K562 (cell line): Measurements from ENCODE around the gene OR56B4. TPM values are rescaled to one million over a fixed set of nuclear protein-coding genes. Genes with fewer than 3 reads are reported as not detected.
A peak's percentile ranks its signal among the peaks of the same experiment; 100 is the strongest.
"Not testable (repeated sequence)": the region's sequence is repeated elsewhere in the genome, so short reads cannot be mapped to it uniquely, and the experiment has no call there.

Experiments
- ATAC-seq: fragments of 200-7000 bp; cut with Tn5 transposase; 3 replicates; pipeline ENCODE4 v1.9.1; 2020; ENCODE audit warnings: moderate library complexity
- BruUV-seq: library from RNA; stranded (reverse); fragments of 400-500 nt; replicated peaks from 2 replicates; lab custom pipeline; 2021; lab: Mats Ljungman, UMichigan
- CTCF ChIA-PET: fragments of 300-600 bp; formaldehyde crosslinking; extraction: SDS; loops from one replicate; lab custom pipeline; 2021; ENCODE audit warnings: low intra/inter-chr PET ratio; lab: Yijun Ruan, JAX
- POLR2A ChIA-PET: fragments of 300-600, 350-650 bp; sonication (Branson Sonifier 250); formaldehyde crosslinking; extraction: SDS; loops from one replicate; lab custom pipeline; 2021; ENCODE audit warnings: antibody characterized with exemption, inconsistent platforms; lab: Yijun Ruan, JAX
- DNase-seq, 4 experiments: peaks; one replicate each; pipeline versions ENCODE4 v3.0.0 to v3.0.0-alpha.2; 2011 to 2018; ENCODE audit warnings: low spot score in 3 of 4, mixed read lengths in 3 of 4; ENCODE audit errors: extremely low read depth in 1 of 4
- FAIRE-seq: peaks from 2 replicates; lab custom pipeline; 2011; peaks lifted over from hg19 to GRCh38; lab: Jason Lieb, UNC
- H2AFZ ChIP-seq: 2 replicates; pipeline ENCODE4 v1.6.0; 2011; ENCODE audit warnings: low read depth, low read length, control low read depth, inconsistent platforms
- H3K27ac ChIP-seq: fragments of 200-600 bp; 3 replicates; pipeline ENCODE4 v1.8.0; 2011; ENCODE audit warnings: low read depth, mild to moderate bottlenecking, control low read depth, inconsistent platforms, low read length, moderate library complexity, mixed read lengths; ENCODE audit errors: extremely low read depth
- H3K27me3 ChIP-seq, 2 experiments: fragments of 300-600 bp in 1 of 2; 2 replicates in 1 of 2; 3 replicates in 1 of 2; pipeline versions ENCODE4 v1.6.0 to v1.8.0; 2011; ENCODE audit warnings: inconsistent platforms in 2 of 2, low read length in 2 of 2, mild to moderate bottlenecking in 1 of 2, mixed read lengths in 1 of 2, moderate library complexity in 1 of 2; ENCODE audit not compliant: control insufficient read depth in 2 of 2, insufficient read depth in 2 of 2
- H3K36me3 ChIP-seq: fragments of 300-600 bp; 3 replicates; pipeline ENCODE4 v1.8.0; 2011; ENCODE audit warnings: mild to moderate bottlenecking, low read length, inconsistent platforms; ENCODE audit not compliant: control insufficient read depth, insufficient read depth
- H3K4me1 ChIP-seq, 2 experiments: fragments of 200-600 bp in 1 of 2; replicated peaks in 1 of 2; 2 replicates in 1 of 2; 3 replicates in 1 of 2; pipeline versions ENCODE4 v1.5.1 to v1.8.0; 2011; ENCODE audit warnings: inconsistent platforms in 2 of 2, low read length in 2 of 2, mild to moderate bottlenecking in 1 of 2, mixed read lengths in 1 of 2, moderate library complexity in 1 of 2; ENCODE audit not compliant: control insufficient read depth in 2 of 2, insufficient read depth in 2 of 2
- H3K4me2 ChIP-seq: 2 replicates; pipeline ENCODE4 v1.6.1; 2011; ENCODE audit warnings: low read length, control low read depth, inconsistent platforms, mixed read lengths; ENCODE audit not compliant: insufficient read depth
- H3K4me3 ChIP-seq: fragments of 200-600 bp; sonication (generic), shearing (Covaris generic); 2 replicates; pipeline ENCODE4 v1.5.1; 2016; ENCODE audit warnings: control low read depth, inconsistent platforms
- H3K79me2 ChIP-seq: fragments of 200-600 bp; 3 replicates; pipeline ENCODE4 v1.8.0; 2011; ENCODE audit warnings: low read length, inconsistent platforms; ENCODE audit not compliant: control insufficient read depth, insufficient read depth
- H3K9ac ChIP-seq, 2 experiments: 2 replicates each; pipeline versions ENCODE4 v1.6.0 to v1.6.1; 2011; ENCODE audit warnings: low read depth in 2 of 2, low read length in 2 of 2, control low read depth in 1 of 2, inconsistent platforms in 1 of 2, mild to moderate bottlenecking in 1 of 2, mixed read lengths in 1 of 2; ENCODE audit not compliant: insufficient read depth in 1 of 2
- H3K9me1 ChIP-seq: one replicate; pipeline ENCODE4 v1.6.0; 2011; ENCODE audit warnings: inconsistent platforms, mild to moderate bottlenecking, low read length, moderate library complexity; ENCODE audit not compliant: control insufficient read depth, insufficient read depth
- H3K9me3 ChIP-seq: replicated peaks from 2 replicates; pipeline ENCODE4 v1.5.1; 2011; ENCODE audit warnings: low read depth, low read length, inconsistent platforms; ENCODE audit not compliant: control insufficient read depth, insufficient read depth
- H4K20me1 ChIP-seq: replicated peaks from 2 replicates; pipeline ENCODE4 v1.6.1; 2011; ENCODE audit warnings: low read length, inconsistent platforms, mixed read lengths; ENCODE audit not compliant: control insufficient read depth, insufficient read depth
- CBX5 ChIP-seq: IDR thresholded peaks from 2 replicates; pipeline ENCODE4 v1.6.1; 2014; ENCODE audit warnings: low read depth, borderline replicate concordance
- CTCF ChIP-seq, 3 experiments: IDR thresholded peaks in 2 of 3; conservative IDR thresholded peaks in 1 of 3; 2 replicates each; pipeline ENCODE4 v1.5.1; 2011 to 2012; ENCODE audit warnings: low read length in 3 of 3, mild to moderate bottlenecking in 3 of 3, control low read depth in 2 of 3, improper control_type of control experiment in 1 of 3, inconsistent platforms in 1 of 3, low read depth in 1 of 3, mixed read lengths in 1 of 3, moderate library complexity in 1 of 3; ENCODE audit not compliant: insufficient read depth in 2 of 3
- ETV1 ChIP-seq: fragments of 450-650 bp; conservative IDR thresholded peaks from 2 replicates; pipeline ENCODE4 v1.6.1; 2016; ENCODE audit warnings: missing genetic modification characterization, control low read depth, low read depth, missing compliant biosample characterization
- SOX6 ChIP-seq: fragments of 450-650 bp; IDR thresholded peaks from 2 replicates; pipeline ENCODE4 v1.6.1; 2014; ENCODE audit warnings: mild to moderate bottlenecking
- TSC22D4 ChIP-seq: fragments of 450-650 bp; IDR thresholded peaks from 2 replicates; pipeline ENCODE4 v1.6.1; 2016; ENCODE audit warnings: missing genetic modification characterization, missing biosample characterization, control low read depth
- WGBS: fragments of 100-300 bp; shearing (Covaris generic); methylation state at CpG from one replicate; pipeline ENCODE4 v1.1.6; 2016; ENCODE audit warnings: low coverage, mixed read lengths; ENCODE audit not compliant: insufficient coverage; ENCODE audit errors: missing lambda C conversion rate; 5-methylcytosine and 5-hydroxymethylcytosine counted together
- in situ Hi-C: fragments of 300-500 bp; cut with MboI; formaldehyde crosslinking; loops from 4 replicates; pipeline ENCODE4 v1.15.0; 2018; ENCODE audit warnings: inconsistent platforms, mixed read lengths
- intact Hi-C: fragments of 100-400 bp; cut with micrococcal nuclease; formaldehyde crosslinking; loops from 2 replicates; pipeline ENCODE4 v1.14.2; 2022
- polyA plus RNA-seq, 8 experiments: library from polyadenylated mRNA; depleted of rRNA in 4 of 8; stranded (reverse) in 5 of 8; unstranded in 3 of 8; fragments of >200 nt; fragmentation: Nextera tagmentation in 2 of 8; fragmentation: Illumina TruSeq in 1 of 8; extraction: Ambion mirVana in 2 of 8; extraction: Trizol in 1 of 8; gene quantifications; 2 replicates each; pipeline versions ENCODE4 v1.2.1 to v1.2.3, GENCODE V29; 2011 to 2014; ENCODE audit warnings: inconsistent platforms in 1 of 8, missing spikeins in 1 of 8
- total RNA-seq, 7 experiments: library from RNA; depleted of rRNA in 6 of 7; stranded (reverse); fragments of >200 nt in 6 of 7; fragmentation: Illumina TruSeq in 2 of 7; extraction: Trizol in 2 of 7; gene quantifications; 2 replicates each; pipeline versions ENCODE4 v1.2.1 to v1.2.3, GENCODE V29; 2011 to 2021; ENCODE audit warnings: low replicate concordance in 1 of 7

The OR56B4 gene
- total and polyA plus RNA-seq, 9 of the 15 experiments (the other 6 are each of a cell fraction or from before 2014, with no cell fraction given): 0.07 TPM; not detected in 8

GRCh38 chr11:6076443-6076842 is 31.0 kb upstream of the OR56B4 start:
- H3K36me3 ChIP-seq, intact Hi-C loops, FAIRE-seq, H3K4me1 ChIP-seq, POLR2A ChIA-PET, ATAC-seq, H3K27me3 ChIP-seq, DNase-seq, H4K20me1 ChIP-seq, H3K9me1 ChIP-seq, CTCF ChIA-PET, BruUV-seq, H3K9me3 ChIP-seq, H3K4me2 ChIP-seq, in situ Hi-C loops, H3K9ac ChIP-seq, H3K79me2 ChIP-seq, H3K4me3 ChIP-seq, H3K27ac ChIP-seq, H2AFZ ChIP-seq: not testable (repeated sequence)
- peak; percentile 28; the same call in 1 of the 2 replicates for TF ChIP-seq ETV1 (tag)
- peak; percentile 67; the same call in 1 of the 2 replicates for TF ChIP-seq CBX5
- 0% methylated on average over 2 of the region's 2 CpGs for WGBS

- Histone ChIP-seq H4K20me1 (no peaks in the 10 kb centered on the region), H3K27me3 (no peaks in the 10 kb centered on the region), H3K79me2 (no peaks in the 10 kb centered on the region), H3K27ac (no peak overlapping the region), H3K4me2 (no peak overlapping the region), H3K36me3 (no peaks in the 10 kb centered on the region), H3K4me1 (no peaks in the 10 kb centered on the region), H3K4me3 (no peak overlapping the region), H3K9me3 (no peaks in the 10 kb centered on the region), H3K9me1 (no peaks in the 10 kb centered on the region), H3K9ac (no peak overlapping the region), H2AFZ (no peak overlapping the region)
- 0% methylated on average over 6 of the region's 6 CpGs for WGBS
- DNase-seq: peak in 1 of 4 experiments; percentile 1
- ChIA-PET POLR2A (no interaction called here), CTCF (no interaction called here)
- ATAC-seq: no peak; the same call in 2 of the 3 replicates
- in situ Hi-C loops (no loop called here), intact Hi-C loops (no loop called here)
- FAIRE-seq: no peak
- no peak for TF ChIP-seq SOX6
- 0 out of 6 replicates have a peak, but pooled peaks of 1 of the 3 experiments have one; percentile 5 for TF ChIP-seq CTCF (IDR thresholded peaks at IDR 0.05 in 2 of 3, conservative IDR thresholded peaks at IDR 0.05 in 1 of 3; ENCODE audit: insufficient read depth in 2 of 3, low read depth in 1 of 3, low read length in 3 of 3)
- TF ChIP-seq TSC22D4 (tag): no peak
- no TSS peak for BruUV-seq
Observed at GRCh38 chr11:6077723-6078122, 29.8 kb upstream of the OR56B4 start.
